GM21737 (cell line): Measurements from ENCODE around the gene KANSL1.
"Not testable (repeated sequence)": the region's sequence is repeated elsewhere in the genome, so short reads cannot be mapped to it uniquely, and the experiment has no call there.

Experiments used
- ATAC-seq: cut with Tn5 transposase; IDR thresholded peaks from one replicate; pipeline ENCODE4 v1.9.1; 2021; ENCODE audit warnings: mild to moderate bottlenecking, moderate library complexity; ENCODE audit not compliant: unreplicated experiment

Gene KANSL1

DNA sequence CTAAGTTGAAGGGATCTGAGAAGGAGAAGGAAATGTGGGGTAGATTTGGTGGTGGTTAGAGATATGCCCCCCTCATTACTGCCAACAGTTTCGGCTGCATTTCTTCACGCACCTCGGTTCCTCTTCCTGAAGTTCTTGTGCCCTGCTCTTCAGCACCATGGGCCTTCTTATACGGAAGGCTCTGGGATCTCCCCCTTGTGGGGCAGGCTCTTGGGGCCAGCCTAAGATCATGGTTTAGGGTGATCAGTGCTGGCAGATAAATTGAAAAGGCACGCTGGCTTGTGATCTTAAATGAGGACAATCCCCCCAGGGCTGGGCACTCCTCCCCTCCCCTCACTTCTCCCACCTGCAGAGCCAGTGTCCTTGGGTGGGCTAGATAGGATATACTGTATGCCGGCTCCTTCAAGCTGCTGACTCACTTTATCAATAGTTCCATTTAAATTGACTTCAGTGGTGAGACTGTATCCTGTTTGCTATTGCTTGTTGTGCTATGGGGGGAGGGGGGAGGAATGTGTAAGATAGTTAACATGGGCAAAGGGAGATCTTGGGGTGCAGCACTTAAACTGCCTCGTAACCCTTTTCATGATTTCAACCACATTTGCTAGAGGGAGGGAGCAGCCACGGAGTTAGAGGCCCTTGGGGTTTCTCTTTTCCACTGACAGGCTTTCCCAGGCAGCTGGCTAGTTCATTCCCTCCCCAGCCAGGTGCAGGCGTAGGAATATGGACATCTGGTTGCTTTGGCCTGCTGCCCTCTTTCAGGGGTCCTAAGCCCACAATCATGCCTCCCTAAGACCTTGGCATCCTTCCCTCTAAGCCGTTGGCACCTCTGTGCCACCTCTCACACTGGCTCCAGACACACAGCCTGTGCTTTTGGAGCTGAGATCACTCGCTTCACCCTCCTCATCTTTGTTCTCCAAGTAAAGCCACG lies 165.9 kb downstream of the KANSL1 start:
- ATAC-seq = no peak

DNA sequence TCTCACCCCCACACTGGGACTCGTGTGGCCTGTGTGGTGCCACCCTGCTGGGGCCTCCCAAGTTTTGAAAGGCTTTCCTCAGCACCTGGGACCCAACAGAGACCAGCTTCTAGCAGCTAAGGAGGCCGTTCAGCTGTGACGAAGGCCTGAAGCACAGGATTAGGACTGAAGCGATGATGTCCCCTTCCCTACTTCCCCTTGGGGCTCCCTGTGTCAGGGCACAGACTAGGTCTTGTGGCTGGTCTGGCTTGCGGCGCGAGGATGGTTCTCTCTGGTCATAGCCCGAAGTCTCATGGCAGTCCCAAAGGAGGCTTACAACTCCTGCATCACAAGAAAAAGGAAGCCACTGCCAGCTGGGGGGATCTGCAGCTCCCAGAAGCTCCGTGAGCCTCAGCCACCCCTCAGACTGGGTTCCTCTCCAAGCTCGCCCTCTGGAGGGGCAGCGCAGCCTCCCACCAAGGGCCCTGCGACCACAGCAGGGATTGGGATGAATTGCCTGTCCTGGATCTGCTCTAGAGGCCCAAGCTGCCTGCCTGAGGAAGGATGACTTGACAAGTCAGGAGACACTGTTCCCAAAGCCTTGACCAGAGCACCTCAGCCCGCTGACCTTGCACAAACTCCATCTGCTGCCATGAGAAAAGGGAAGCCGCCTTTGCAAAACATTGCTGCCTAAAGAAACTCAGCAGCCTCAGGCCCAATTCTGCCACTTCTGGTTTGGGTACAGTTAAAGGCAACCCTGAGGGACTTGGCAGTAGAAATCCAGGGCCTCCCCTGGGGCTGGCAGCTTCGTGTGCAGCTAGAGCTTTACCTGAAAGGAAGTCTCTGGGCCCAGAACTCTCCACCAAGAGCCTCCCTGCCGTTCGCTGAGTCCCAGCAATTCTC lies 166.8 kb downstream of the KANSL1 start:
- ATAC-seq = no peak

DNA sequence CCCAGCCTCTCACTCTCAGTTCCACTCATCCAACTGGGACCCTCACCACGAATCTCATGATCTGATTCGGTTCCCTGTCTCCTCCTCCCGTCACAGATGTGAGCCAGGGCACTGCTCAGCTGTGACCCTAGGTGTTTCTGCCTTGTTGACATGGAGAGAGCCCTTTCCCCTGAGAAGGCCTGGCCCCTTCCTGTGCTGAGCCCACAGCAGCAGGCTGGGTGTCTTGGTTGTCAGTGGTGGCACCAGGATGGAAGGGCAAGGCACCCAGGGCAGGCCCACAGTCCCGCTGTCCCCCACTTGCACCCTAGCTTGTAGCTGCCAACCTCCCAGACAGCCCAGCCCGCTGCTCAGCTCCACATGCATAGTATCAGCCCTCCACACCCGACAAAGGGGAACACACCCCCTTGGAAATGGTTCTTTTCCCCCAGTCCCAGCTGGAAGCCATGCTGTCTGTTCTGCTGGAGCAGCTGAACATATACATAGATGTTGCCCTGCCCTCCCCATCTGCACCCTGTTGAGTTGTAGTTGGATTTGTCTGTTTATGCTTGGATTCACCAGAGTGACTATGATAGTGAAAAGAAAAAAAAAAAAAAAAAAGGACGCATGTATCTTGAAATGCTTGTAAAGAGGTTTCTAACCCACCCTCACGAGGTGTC lies 167.6 kb downstream of the KANSL1 start:
- ATAC-seq = no peak

DNA sequence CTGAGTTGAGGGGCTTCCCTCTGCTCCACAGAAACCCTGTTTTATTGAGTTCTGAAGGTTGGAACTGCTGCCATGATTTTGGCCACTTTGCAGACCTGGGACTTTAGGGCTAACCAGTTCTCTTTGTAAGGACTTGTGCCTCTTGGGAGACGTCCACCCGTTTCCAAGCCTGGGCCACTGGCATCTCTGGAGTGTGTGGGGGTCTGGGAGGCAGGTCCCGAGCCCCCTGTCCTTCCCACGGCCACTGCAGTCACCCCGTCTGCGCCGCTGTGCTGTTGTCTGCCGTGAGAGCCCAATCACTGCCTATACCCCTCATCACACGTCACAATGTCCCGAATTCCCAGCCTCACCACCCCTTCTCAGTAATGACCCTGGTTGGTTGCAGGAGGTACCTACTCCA lies 168.2 kb downstream of the KANSL1 start:
- ATAC-seq = no peak

DNA sequence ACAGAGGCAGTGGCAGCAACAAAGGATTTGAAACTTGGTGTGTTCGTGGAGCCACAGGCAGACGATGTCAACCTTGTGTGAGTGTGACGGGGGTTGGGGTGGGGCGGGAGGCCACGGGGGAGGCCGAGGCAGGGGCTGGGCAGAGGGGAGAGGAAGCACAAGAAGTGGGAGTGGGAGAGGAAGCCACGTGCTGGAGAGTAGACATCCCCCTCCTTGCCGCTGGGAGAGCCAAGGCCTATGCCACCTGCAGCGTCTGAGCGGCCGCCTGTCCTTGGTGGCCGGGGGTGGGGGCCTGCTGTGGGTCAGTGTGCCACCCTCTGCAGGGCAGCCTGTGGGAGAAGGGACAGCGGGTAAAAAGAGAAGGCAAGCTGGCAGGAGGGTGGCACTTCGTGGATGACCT lies 168.6 kb downstream of the KANSL1 start:
- no peak for ATAC-seq

DNA sequence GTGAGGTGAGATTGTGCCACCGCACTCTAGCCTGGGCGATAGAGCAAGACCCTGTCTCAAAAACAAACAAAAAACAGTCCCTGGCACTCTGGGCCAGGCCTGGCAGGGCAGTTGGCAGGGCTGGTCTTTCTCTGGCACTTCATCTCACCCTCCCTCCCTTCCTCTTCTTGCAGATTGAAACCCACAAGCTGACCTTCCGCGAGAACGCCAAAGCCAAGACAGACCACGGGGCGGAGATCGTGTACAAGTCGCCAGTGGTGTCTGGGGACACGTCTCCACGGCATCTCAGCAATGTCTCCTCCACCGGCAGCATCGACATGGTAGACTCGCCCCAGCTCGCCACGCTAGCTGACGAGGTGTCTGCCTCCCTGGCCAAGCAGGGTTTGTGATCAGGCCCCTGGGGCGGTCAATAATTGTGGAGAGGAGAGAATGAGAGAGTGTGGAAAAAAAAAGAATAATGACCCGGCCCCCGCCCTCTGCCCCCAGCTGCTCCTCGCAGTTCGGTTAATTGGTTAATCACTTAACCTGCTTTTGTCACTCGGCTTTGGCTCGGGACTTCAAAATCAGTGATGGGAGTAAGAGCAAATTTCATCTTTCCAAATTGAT lies 169.3 kb downstream of the KANSL1 start:
- no peak for ATAC-seq

DNA sequence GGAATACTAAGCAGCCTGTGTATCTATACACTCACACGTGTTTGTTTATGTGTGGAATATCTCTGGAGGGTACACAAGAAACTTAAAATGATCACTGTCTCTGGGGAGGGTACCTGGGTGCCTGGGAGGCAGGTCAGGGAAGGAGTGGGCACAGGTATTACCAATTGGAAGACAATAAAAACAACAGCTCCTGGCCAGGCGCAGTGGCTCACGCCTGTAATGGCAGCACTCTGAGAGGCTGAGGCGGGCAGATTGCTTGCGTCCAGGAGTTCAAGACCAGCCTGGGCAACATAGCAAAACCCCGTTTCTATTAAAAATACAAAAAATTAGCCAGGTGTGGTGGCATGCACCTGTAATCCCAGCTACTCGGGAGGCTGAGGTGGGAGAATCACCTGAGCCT lies 169.9 kb downstream of the KANSL1 start:
- not testable (repeated sequence) for ATAC-seq

DNA sequence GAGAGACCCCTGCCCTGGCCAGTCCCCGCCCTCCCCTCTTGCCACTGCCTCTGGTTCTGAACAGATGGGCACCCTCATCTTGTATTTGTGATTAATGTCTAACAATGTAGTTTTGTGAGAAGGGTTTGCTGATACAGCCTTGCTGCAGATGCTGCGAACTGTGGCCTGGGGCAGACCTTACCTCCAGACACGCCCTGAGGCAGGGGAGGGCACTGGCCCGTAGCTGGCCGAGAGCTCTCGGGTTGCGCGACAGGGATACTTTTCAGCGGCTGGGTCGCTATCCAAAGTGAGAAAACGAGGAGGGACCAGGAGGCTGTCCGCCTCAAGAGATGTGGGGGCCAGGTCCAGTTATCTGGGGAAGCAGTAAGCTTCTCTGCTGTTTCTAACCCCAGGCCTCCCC lies 172.2 kb downstream of the KANSL1 start:
- ATAC-seq = no peak

DNA sequence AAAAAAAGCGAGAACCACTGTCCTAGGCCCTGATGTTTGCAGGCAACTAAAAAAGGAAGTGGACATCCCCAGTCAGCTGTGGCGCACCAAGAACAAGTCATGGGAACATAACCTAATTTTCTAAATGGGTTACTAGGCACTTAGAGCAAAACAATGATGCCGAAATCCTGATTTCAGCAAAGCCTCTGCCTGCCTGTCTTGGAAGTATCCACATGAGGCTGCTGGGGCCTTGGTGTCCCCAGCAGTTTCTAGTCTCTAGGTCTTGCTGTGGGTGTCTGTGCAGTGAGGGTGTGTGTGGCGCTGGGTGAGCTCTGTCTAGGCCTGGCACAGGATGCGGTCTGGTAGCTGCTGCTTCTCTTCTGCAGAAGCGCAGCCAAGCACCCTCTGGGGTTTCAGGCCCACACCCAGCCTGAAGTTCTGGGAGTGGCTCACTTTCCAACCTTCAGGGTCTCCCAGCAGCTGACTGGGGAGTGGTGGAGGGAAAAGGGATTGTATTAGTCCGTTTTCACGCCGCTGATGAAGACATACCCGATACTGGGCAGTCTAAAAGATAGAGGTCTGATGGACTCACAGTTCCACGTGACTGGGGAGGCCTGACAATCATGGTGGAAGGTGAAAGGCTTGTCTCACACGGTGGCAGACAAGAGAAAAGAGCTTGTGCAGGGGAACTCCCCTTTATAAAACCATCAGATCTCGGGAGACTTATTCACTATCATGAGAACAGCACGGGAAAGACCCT lies 173.0 kb downstream of the KANSL1 start:
- ATAC-seq = no peak

DNA sequence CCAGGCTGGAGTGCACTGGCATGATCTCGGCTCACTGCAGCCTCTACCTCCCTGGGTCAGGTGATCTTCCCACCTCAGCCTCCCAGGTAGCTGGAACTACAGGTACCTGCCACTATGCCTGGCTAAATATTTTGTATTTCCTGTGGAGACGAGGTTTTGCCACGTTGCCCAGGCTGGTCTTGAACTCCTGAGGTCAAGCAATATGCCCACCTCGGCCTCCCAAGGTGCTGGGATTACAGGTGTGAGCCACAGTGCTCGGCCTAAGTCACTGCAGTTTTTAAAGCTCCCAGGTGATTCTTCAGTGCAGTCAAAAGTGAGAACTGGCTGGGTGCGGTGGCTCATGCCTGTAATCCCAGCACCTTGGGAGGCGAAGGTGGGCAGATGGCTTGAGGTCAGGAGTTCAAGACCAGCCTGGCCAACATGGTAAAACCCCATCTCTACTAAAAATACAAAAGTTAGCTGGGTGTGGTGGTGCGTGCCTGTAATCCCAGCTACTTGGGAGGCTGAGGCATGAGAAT lies 173.8 kb downstream of the KANSL1 start:
- not testable (repeated sequence) for ATAC-seq

DNA sequence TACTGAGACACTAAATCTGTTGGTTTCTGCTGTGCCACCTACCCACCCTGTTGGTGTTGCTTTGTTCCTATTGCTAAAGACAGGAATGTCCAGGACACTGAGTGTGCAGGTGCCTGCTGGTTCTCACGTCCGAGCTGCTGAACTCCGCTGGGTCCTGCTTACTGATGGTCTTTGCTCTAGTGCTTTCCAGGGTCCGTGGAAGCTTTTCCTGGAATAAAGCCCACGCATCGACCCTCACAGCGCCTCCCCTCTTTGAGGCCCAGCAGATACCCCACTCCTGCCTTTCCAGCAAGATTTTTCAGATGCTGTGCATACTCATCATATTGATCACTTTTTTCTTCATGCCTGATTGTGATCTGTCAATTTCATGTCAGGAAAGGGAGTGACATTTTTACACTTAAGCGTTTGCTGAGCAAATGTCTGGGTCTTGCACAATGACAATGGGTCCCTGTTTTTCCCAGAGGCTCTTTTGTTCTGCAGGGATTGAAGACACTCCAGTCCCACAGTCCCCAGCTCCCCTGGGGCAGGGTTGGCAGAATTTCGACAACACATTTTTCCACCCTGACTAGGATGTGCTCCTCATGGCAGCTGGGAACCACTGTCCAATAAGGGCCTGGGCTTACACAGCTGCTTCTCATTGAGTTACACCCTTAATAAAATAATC lies 179.6 kb downstream of the KANSL1 start:
- no peak for ATAC-seq

DNA sequence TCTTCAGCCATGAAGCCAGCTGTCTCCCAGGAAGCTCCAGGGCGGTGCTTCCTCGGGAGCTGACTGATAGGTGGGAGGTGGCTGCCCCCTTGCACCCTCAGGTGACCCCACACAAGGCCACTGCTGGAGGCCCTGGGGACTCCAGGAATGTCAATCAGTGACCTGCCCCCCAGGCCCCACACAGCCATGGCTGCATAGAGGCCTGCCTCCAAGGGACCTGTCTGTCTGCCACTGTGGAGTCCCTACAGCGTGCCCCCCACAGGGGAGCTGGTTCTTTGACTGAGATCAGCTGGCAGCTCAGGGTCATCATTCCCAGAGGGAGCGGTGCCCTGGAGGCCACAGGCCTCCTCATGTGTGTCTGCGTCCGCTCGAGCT lies 180.1 kb downstream of the KANSL1 start:
- no peak for ATAC-seq

DNA sequence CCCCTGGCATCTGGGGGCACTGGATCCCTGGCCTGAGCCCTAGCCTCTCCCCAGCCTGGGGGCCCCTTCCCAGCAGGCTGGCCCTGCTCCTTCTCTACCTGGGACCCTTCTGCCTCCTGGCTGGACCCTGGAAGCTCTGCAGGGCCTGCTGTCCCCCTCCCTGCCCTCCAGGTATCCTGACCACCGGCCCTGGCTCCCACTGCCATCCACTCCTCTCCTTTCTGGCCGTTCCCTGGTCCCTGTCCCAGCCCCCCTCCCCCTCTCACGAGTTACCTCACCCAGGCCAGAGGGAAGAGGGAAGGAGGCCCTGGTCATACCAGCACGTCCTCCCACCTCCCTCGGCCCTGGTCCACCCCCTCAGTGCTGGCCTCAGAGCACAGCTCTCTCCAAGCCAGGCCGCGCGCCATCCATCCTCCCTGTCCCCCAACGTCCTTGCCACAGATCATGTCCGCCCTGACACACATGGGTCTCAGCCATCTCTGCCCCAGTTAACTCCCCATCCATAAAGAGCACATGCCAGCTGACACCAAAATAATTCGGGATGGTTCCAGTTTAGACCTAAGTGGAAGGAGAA lies 180.6 kb downstream of the KANSL1 start:
- no peak for ATAC-seq

DNA sequence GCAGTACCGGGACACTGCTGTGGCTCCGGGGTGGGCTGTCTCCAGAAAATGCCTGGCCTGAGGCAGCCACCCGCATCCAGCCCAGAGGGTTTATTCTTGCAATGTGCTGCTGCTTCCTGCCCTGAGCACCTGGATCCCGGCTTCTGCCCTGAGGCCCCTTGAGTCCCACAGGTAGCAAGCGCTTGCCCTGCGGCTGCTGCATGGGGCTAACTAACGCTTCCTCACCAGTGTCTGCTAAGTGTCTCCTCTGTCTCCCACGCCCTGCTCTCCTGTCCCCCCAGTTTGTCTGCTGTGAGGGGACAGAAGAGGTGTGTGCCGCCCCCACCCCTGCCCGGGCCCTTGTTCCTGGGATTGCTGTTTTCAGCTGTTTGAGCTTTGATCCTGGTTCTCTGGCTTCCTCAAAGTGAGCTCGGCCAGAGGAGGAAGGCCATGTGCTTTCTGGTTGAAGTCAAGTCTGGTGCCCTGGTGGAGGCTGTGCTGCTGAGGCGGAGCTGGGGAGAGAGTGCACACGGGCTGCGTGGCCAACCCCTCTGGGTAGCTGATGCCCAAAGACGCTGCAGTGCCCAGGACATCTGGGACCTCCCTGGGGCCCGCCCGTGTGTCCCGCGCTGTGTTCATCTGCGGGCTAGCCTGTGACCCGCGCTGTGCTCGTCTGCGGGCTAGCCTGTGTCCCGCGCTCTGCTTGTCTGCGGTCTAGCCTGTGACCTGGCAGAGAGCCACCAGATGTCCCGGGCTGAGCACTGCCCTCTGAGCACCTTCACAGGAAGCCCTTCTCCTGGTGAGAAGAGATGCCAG lies 181.3 kb downstream of the KANSL1 start:
- no peak for ATAC-seq

DNA sequence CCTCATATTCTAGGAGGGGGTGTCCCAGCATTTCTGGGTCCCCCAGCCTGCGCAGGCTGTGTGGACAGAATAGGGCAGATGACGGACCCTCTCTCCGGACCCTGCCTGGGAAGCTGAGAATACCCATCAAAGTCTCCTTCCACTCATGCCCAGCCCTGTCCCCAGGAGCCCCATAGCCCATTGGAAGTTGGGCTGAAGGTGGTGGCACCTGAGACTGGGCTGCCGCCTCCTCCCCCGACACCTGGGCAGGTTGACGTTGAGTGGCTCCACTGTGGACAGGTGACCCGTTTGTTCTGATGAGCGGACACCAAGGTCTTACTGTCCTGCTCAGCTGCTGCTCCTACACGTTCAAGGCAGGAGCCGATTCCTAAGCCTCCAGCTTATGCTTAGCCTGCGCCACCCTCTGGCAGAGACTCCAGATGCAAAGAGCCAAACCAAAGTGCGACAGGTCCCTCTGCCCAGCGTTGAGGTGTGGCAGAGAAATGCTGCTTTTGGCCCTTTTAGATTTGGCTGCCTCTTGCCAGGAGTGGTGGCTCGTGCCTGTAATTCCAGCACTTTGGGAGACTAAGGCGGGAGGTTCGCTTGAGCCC lies 182.5 kb downstream of the KANSL1 start:
- no peak for ATAC-seq

DNA sequence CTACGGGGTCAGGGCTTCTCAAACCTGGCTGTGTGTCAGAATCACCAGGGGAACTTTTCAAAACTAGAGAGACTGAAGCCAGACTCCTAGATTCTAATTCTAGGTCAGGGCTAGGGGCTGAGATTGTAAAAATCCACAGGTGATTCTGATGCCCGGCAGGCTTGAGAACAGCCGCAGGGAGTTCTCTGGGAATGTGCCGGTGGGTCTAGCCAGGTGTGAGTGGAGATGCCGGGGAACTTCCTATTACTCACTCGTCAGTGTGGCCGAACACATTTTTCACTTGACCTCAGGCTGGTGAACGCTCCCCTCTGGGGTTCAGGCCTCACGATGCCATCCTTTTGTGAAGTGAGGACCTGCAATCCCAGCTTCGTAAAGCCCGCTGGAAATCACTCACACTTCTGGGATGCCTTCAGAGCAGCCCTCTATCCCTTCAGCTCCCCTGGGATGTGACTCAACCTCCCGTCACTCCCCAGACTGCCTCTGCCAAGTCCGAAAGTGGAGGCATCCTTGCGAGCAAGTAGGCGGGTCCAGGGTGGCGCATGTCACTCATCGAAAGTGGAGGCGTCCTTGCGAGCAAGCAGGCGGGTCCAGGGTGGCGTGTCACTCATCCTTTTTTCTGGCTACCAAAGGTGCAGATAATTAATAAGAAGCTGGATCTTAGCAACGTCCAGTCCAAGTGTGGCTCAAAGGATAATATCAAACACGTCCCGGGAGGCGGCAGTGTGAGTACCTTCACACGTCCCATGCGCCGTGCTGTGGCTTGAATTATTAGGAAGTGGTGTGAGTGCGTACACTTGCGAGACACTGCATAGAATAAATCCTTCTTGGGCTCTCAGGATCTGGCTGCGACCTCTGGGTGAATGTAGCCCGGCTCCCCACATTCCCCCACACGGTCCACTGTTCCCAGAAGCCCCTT lies 183.3 kb downstream of the KANSL1 start:
- no peak for ATAC-seq

DNA sequence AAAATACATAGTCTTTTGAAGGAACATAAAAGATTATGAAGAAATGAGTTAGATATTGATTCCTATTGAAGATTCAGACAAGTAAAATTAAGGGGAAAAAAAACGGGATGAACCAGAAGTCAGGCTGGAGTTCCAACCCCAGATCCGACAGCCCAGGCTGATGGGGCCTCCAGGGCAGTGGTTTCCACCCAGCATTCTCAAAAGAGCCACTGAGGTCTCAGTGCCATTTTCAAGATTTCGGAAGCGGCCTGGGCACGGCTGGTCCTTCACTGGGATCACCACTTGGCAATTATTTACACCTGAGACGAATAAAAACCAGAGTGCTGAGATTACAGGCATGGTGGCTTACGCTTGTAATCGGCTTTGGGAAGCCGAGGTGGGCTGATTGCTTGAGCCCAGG lies 184.6 kb downstream of the KANSL1 start:
- ATAC-seq = no peak
